G401 (cell line): Measurements from ENCODE around the gene MTX2. TPM values are rescaled to one million over a fixed set of nuclear protein-coding genes. Genes with fewer than 3 reads are reported as not detected.
"Not testable (repeated sequence)": the region's sequence is repeated elsewhere in the genome, so short reads cannot be mapped to it uniquely, and the experiment has no call there.

Source experiments
- DNase-seq: peaks from one replicate; pipeline ENCODE4 v3.0.0-alpha.2; 2015; ENCODE audit warnings: low spot score
- in situ Hi-C: cut with HindIII; loops from 2 replicates; pipeline ENCODE4 v1.10.0; 2016; ENCODE audit warnings: low sequenced_read_pairs, mixed read lengths
- total RNA-seq: library from RNA; depleted of rRNA; stranded (reverse); fragments of >200 nt; shearing (Covaris generic); gene quantifications from 2 replicates; pipeline ENCODE4 v1.2.3, GENCODE V29; 2014

MTX2 gene
- total RNA-seq, 1 experiment from 2014 or later, result 57.6 TPM

- no peak for DNase-seq
- in situ Hi-C loops, result no loop called here
These were observed 14.2 kb downstream of the MTX2 start for GRCh38 chr2:176283291-176284068.

- in situ Hi-C loops, result no loop called here
- no peak for DNase-seq
These were observed 15.3 kb downstream of the MTX2 start for GRCh38 chr2:176284461-176285049.

GRCh38 chr2:176285321-176285720 lies 16.1 kb downstream of the MTX2 start:
- DNase-seq, result no peak
- in situ Hi-C loops, result no loop called here

GRCh38 chr2:176291335-176291734 lies 22.1 kb downstream of the MTX2 start:
- no peak for DNase-seq
- in situ Hi-C loops, result no loop called here

GRCh38 chr2:176291809-176292283 lies 22.6 kb downstream of the MTX2 start:
- in situ Hi-C loops, result no loop called here
- DNase-seq, result no peak

- in situ Hi-C loops, result no loop called here
These were observed 23.4 kb downstream of the MTX2 start for GRCh38 chr2:176292608-176293007.

GRCh38 chr2:176293334-176293733 lies 24.1 kb downstream of the MTX2 start:
- in situ Hi-C loops, result no loop called here
- DNase-seq, result no peak

More at GRCh38 chr2:176292608-176293007, 23.4 kb downstream of the MTX2 start:
- no peak for DNase-seq

- no peak for DNase-seq
These were observed 27.8 kb downstream of the MTX2 start for GRCh38 chr2:176297067-176297466.

GRCh38 chr2:176297737-176298136 lies 28.5 kb downstream of the MTX2 start:
- in situ Hi-C loops, result no loop called here
- DNase-seq, result no peak

More at GRCh38 chr2:176297067-176297466, 27.8 kb downstream of the MTX2 start:
- in situ Hi-C loops, result no loop called here

- in situ Hi-C loops, DNase-seq: not testable (repeated sequence)
These were observed 36.8 kb downstream of the MTX2 start for GRCh38 chr2:176306020-176306419.

GRCh38 chr2:176317199-176317598 lies 48.0 kb downstream of the MTX2 start:
- no peak for DNase-seq
- in situ Hi-C loops, result no loop called here

GRCh38 chr2:176317623-176318065 lies 48.4 kb downstream of the MTX2 start:
- no peak for DNase-seq
- in situ Hi-C loops, result no loop called here

- no peak for DNase-seq
- in situ Hi-C loops, result no loop called here
These were observed 52.7 kb downstream of the MTX2 start for GRCh38 chr2:176321916-176322315.

- in situ Hi-C loops, result no loop called here
- no peak for DNase-seq
These were observed 55.6 kb downstream of the MTX2 start for GRCh38 chr2:176324862-176325261.

- in situ Hi-C loops, result no loop called here
- no peak for DNase-seq
These were observed 56.5 kb downstream of the MTX2 start for GRCh38 chr2:176325732-176326131.

GRCh38 chr2:176328149-176328548 lies 58.9 kb downstream of the MTX2 start:
- in situ Hi-C loops, result no loop called here
- DNase-seq, result no peak

GRCh38 chr2:176330612-176331011 lies 61.4 kb downstream of the MTX2 start:
- no peak for DNase-seq
- in situ Hi-C loops, result no loop called here

- in situ Hi-C loops, result no loop called here
These were observed 62.4 kb downstream of the MTX2 start for GRCh38 chr2:176331646-176332045.

GRCh38 chr2:176334729-176335128 lies 65.5 kb downstream of the MTX2 start:
- in situ Hi-C loops, result no loop called here
- DNase-seq, result no peak

More at GRCh38 chr2:176331646-176332045, 62.4 kb downstream of the MTX2 start:
- no peak for DNase-seq

- in situ Hi-C loops, result no loop called here
- DNase-seq, result no peak
These were observed 69.2 kb downstream of the MTX2 start for GRCh38 chr2:176338395-176338794.
